GM21381 (cell line): ENCODE measurements around the gene STAU1.
A peak's percentile ranks its signal among the peaks of the same experiment; 100 is the strongest.
"Not testable (repeated sequence)": the region's sequence is repeated elsewhere in the genome, so short reads cannot be mapped to it uniquely, and the experiment has no call there.

ENCODE experiments used
- ATAC-seq: cut with Tn5 transposase; IDR thresholded peaks from one replicate; pipeline ENCODE4 v1.9.1; 2021; ENCODE audit warnings: mild to moderate bottlenecking, moderate library complexity; ENCODE audit not compliant: unreplicated experiment

STAU1 gene

GRCh38 chr20:49167811-49168507 is 20.2 kb downstream of the STAU1 start:
- ATAC-seq: no peak

- peak; percentile 56 for ATAC-seq
These were observed 21.3 kb downstream of the STAU1 start for GRCh38 chr20:49166534-49167449.

- no peak for ATAC-seq
These were observed 22.5 kb downstream of the STAU1 start for GRCh38 chr20:49165611-49166010.

DNA sequence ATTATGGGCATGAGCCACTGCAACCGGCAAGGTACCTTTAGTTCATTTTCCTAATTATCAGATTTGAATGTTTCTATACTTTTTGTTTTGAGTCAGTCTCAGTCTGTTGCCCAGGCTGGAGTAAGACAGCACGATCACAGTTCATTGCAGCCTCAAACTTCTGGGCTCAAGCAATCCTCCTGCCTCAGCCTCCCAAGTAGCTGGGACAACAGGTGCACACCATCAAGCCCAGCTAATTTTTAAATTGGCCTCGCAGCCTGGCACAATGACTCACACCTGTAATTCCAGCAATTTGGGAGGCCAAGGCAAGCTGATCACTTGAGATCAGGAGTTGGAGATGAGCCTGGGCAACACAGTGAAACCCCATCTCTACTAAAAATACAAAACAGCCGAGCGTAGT is 24.4 kb downstream of the STAU1 start:
- no peak for ATAC-seq

DNA sequence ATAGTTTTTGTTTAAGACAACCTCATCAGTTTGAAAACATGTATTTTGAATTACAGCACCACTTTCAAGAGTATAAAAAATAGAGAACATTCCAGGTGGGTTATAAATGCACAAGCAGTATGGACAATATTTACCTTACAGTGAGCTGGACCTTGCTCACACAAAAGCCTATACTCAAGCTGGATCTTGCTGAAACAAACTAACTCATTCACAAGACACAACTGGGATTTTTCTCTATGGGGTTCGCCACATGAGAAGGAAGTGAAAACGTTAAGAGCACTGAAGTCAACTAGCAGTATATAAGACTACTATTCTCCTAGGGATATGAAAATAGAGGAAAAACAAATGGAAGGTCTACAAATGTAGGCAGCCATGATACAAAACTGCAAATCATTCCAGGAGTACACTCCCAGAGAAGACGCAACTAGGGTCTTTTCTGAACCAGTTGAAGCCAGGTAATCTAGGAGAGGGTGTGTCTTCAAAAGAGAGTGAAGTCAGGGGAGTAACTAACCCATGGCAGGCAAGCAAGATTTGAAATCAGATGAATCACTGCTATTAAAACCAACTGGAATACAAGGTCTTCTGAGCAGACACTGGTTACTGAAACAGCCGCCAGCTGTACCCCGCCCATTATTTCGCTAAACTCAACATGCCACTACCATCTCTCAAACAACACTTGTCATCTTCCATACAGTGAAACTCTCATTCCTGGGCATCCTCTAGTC is 26.5 kb downstream of the STAU1 start:
- ATAC-seq: no peak

DNA sequence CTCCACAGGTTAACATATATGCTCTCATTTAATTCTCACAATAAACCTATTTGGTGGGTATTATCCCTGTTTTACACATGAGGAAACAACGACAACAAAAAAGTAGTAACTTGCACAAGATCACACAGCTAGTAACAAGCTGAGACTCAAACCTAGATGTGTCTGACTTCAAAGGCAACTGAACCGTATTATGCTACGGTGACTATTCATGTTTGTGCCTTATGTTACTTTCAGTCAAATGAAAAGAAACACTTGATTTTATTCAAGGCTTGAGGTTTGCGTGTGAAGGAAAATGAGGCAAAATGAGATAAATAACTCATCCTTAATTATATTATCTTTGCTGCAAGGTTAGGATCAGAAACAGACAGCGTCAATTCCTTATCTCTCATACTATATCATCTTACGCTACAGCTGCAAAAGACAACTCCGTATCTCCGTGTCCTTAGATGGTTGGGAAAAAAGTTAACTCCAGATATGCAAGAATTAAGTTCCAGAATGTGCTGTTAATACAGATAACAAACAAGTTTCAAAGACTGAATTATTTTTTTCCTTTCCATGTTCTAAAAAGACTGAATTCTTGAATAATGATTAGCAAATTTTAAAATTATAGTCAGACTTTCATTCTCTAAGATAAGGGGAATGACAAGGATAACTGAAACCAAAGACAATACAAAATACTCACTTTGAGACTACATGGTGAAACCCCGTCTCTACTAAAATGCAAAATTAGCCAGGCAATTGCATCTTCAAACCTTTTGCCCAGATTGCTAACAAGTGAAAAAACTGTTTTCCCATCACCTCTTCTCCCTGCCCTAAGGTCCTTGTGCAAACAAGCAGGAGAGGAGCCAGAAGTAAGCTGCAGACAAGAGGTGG is 27.8 kb downstream of the STAU1 start:
- ATAC-seq: no peak

DNA sequence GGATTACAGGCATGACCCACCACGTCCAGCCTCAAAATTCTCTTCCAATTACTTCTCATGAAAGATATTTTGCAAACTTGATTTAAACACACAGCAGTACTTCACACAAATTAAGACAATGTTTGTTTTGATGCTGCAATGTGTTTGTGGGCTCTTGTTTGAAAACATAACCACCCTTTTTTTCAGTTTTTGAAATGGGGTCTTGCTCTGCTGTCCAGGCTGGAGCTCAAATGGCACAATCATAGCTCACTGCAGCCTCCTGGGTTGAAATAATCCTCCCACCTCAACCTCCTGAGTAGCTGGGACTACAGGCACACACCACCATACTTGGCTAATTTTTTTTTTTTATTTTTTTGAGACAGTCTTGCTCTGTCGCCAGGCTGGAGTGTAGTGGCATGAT is 31.0 kb downstream of the STAU1 start:
- no peak for ATAC-seq

DNA sequence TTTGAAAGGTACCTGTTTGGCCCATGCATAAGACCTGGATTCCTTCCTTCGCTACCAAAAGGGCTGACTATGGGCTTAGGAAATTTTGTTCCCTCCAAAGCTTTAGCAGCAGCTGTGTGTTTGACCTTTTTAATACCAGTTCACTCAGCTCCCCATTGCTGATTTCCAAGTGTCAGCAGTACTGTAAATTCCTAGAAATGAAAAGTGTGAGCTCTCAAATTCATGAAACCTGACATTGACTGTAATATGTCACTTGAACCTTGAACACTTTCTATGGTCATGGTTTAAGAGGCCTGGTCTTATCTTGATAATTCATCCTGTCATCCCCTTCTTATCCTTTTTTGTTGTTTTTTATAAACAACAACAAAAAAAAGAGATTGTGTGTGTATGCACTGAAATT is 31.7 kb downstream of the STAU1 start:
- ATAC-seq: no peak

DNA sequence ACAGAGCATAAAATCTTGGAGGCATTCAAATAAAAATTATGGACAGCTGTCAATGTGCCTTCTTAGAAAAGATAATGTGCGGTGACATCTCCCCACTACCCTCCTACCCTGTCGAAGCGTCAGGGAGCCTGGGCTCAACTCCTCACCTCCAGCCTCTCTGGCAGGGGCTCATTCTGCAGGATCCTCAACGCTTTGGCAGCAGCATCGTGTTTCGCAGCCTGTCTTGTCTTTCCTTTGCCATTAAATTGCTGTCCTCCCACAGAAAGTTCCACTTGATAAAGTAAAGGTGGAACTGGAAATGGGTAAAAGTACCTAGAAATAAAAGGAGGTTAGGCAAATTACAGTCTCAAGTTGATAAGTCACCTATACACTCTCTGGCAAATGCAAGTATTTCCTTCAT is 36.7 kb downstream of the STAU1 start:
- no peak for ATAC-seq

DNA sequence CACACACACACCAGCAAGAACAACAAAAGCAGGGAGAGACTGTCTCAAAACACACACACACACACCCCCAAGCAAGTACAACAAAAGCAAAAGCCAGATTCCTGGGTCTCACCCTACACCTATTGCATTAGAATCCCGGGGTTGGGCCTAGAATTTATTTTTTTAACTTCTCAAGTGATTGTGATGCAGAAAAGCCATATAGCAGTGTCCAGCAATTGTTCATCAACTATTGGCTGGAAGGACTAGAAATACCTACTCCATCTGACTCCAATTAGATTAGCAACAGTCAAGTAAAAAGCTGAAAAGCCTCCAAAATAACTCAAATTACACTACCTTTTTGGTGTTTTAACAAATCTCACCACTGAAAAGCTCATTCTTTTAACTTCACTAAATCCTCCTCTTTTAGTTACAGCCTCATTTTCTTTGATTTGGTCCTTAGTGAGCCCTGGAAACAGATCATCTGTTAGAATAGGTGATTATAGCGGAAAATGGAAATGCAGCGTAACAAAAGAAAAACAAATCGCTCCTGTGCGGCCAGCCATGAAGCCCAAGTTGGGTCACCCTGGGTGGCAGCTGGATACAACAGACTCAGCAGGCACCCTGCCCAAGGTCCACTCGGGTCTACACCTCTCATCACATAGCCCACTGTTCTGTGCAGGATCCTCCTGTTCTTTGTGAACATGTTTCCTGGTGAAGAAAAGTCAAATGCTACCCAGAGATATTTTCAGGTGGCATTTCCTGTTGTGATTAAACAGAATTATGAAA is 38.7 kb downstream of the STAU1 start:
- ATAC-seq: no peak

DNA sequence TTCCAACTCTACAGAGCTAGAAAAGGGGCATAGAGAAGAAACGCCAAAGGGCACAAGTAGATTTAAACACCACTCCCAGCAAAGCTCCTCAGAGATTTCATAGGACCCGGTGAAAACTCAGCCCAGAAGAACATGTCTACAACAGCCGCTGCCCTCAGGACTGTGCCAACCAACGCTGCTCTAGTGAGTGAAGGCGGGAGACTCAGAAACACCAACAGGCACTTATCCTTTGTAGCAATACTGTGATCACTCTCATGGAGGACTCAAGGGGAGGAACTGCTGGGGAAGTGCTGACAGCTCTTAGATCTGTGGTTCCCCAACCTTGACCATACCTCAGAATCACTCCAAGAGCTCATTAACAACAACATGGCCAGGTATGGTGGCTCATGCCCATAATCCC is 39.5 kb downstream of the STAU1 start:
- ATAC-seq: no peak

DNA sequence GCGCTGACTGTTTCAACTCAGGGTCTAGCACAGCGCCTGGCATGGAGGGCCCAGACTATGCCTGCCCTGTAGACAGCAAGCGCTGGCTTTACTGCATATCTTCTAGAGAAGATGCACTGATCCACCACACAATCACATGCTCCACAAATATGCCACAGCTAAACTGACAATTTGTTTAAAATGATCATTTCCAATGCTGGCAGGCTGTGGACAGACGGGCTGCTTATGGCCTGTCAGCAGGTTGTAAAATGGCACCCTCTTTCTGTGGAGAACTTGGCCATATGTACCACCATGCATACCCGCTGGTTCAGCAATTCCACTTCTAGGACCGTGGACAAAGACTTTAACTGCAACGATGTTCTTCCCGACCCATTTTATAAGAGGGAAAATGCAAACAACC is 40.8 kb downstream of the STAU1 start:
- no peak for ATAC-seq

DNA sequence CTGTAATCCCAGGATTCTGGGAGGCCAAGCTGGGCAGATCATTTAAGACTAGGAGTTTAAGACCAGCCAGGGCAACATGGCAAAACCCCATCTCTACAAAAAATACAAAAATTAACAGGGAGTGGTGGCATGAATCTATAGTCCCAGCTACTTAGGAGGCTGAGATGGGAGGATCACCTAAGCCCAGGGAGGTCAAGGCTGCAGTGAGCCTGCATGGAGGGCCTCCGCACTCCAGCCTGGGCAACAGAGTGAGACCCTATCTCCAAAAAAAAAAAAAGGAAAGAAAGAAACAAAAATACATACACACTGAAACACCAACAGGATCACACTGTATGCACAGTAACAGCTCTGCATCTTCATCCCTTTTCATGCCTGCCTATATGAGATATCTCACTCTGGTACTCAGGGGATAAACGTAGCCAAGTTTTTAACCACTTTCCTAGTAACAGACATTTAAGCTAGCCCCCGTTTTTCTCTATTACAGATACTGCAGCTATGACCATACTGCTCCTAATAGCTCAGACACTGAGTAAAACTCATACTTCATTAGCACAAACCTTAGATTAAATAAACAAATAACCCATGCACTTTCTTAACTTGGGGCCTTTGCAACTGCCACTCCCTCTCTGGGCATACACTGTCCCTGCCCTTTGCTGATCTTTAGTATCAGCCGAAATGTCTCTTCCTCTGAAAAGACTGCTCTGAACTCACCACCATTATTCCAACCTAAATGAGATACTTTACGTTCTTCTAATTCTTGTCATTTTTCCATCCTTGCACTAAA is 41.5 kb downstream of the STAU1 start:
- ATAC-seq: no peak

DNA sequence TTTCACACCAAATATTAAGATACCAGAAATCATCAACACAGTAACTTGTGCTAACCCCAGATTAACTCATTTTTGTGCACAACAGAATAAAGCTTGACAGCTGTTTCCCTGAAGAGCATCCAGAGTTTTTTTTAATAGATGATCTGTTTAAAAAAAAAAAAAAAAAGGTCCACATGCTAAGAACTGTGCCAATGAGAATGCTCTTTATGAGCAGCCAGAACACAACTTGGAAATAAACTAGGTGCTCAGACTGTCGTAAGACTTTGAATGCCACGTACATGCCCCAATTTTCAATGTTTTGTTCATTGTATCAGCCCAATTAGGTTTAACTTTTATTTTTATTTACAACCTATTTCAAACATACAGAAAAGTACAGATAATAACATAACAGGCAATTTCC is 47.3 kb downstream of the STAU1 start:
- ATAC-seq: no peak

- ATAC-seq: no peak
These were observed 47.7 kb downstream of the STAU1 start for GRCh38 chr20:49140411-49140810.

DNA sequence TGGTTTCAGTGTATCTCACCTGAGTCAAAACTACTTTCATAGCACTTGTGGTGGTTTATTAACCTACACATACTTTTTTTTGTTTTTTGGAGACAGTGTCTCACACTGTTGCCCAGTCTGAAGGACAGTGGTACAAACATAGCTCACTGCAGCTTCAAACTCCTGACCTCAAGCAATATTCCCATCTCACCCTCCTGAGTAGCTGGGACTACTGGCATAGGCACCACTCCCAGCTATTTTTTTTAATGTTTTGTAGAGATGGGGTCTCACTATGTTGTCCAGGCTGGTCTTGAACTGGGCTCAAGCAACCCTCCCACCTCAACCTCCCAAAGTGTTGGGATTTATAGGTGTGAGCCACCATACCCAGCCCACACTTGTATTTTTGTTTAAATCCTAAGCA is 49.7 kb downstream of the STAU1 start:
- ATAC-seq: no peak

GRCh38 chr20:49136817-49137571 is 51.1 kb downstream of the STAU1 start:
- no peak for ATAC-seq

DNA sequence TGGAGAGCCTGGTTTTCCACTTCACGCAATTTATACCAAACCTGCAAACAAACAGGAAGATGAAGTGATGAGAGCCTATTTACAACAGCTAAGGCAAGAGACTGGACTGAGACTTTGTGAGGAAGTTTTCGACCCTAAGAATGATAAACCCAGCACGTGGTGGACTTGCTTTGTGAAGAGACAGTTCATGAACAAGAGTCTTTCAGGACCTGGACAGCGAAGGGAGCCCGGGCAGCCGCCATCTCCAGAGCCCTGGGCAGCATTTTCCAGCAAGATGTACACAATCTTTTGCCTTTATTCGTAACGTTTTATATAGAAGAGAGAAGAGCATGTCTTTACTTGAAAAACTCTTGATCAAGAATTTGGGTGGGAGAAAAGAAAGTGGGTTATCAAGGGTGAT is 53.3 kb downstream of the STAU1 start:
- not testable (repeated sequence) for ATAC-seq
